Measurements from ENCODE around the gene FRMD5. TPM values are rescaled to one million over a fixed set of nuclear protein-coding genes. Genes with fewer than 3 reads are reported as not detected.

FRMD5 gene
- total RNA-seq, 1 experiment from 2014 or later, result 3.9 TPM

- H3K23ac ChIP-seq (ENCODE audit: insufficient read length, low read depth, low read length), result no peak overlapping the region
- WGBS (ENCODE audit: extremely low coverage, insufficient read length, low lambda C conversion rate), result no CpG with 5 or more reads among the region's 5 CpGs
- TF ChIP-seq, protein P1, sequence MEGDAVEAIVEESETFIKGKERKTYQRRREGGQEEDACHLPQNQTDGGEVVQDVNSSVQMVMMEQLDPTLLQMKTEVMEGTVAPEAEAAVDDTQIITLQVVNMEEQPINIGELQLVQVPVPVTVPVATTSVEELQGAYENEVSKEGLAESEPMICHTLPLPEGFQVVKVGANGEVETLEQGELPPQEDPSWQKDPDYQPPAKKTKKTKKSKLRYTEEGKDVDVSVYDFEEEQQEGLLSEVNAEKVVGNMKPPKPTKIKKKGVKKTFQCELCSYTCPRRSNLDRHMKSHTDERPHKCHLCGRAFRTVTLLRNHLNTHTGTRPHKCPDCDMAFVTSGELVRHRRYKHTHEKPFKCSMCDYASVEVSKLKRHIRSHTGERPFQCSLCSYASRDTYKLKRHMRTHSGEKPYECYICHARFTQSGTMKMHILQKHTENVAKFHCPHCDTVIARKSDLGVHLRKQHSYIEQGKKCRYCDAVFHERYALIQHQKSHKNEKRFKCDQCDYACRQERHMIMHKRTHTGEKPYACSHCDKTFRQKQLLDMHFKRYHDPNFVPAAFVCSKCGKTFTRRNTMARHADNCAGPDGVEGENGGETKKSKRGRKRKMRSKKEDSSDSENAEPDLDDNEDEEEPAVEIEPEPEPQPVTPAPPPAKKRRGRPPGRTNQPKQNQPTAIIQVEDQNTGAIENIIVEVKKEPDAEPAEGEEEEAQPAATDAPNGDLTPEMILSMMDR (conservative IDR thresholded peaks at IDR 0.05), result no peak
Observed at GRCh38 chr15:43887901-43888300, 307.2 kb downstream of the FRMD5 start.

More at GRCh38 chr15:43887901-43888300, 307.2 kb downstream of the FRMD5 start:
- no peak overlapping the region; a peak in 1 of 7 replicates for H3K27ac Mint-ChIP-seq
- Histone ChIP-seq H2BK15ac (ENCODE audit: low read depth, low read length) (no peak overlapping the region), H3K79me2 (ENCODE audit: insufficient read depth, low read length) (no peaks in the 10 kb centered on the region), H4K91ac (ENCODE audit: insufficient read length, low read depth, low read length) (no peak overlapping the region), H2BK20ac (ENCODE audit: low read depth, low read length, poor library complexity, severe bottlenecking) (no peak overlapping the region), H4K5ac (ENCODE audit: insufficient read length, low read depth, low read length) (no peak overlapping the region), H2AK5ac (ENCODE audit: insufficient read length, low read length) (no peak overlapping the region), H3K79me1 (ENCODE audit: insufficient read depth, low read depth, low read length, poor library complexity, severe bottlenecking) (no peaks in the 10 kb centered on the region), H2BK120ac (ENCODE audit: low read depth, low read length, poor library complexity, severe bottlenecking) (no peak overlapping the region), H2AFZ (ENCODE audit: low read length) (no peak overlapping the region), H3K9ac (ENCODE audit: extremely low read depth, insufficient read length, low read length) (no peak overlapping the region), H3K23me2 (ENCODE audit: insufficient read length, low read depth, low read length, poor library complexity, severe bottlenecking) (no peaks in the 10 kb centered on the region), H3K4ac (ENCODE audit: low read depth, low read length) (no peak overlapping the region), H3K14ac (ENCODE audit: insufficient read depth, low read length) (no peak overlapping the region), H3K9me3 (ENCODE audit: control insufficient read depth, low read depth, low read length) (no peaks in the 10 kb centered on the region), H4K8ac (replicated peaks; ENCODE audit: insufficient read length, low read depth, low read length) (no peak overlapping the region), H2BK5ac (ENCODE audit: insufficient read length, low read length) (no peak overlapping the region), H4K20me1 (ENCODE audit: control insufficient read depth, insufficient read depth, insufficient read length) (no peaks in the 10 kb centered on the region), H3K18ac (ENCODE audit: insufficient read length, low read depth, low read length) (no peak overlapping the region), H3K56ac (ENCODE audit: insufficient read length, low read depth, low read length) (no peak overlapping the region), H3K27me3 (ENCODE audit: insufficient read depth, low read length) (no peaks in the 10 kb centered on the region), H3K4me1 (ENCODE audit: insufficient read depth, low read length) (no peaks in the 10 kb centered on the region; the same call in 1 of the 2 replicates), H3K4me2 (ENCODE audit: insufficient read depth, insufficient read length, low read length) (no peak overlapping the region), H3K27ac (ENCODE audit: insufficient read length, low read depth, low read length) (no peak overlapping the region), H2BK12ac (ENCODE audit: insufficient read length, low read depth, low read length) (no peak overlapping the region), H3T11ph (ENCODE audit: low read length) (no peak overlapping the region)
- no peak overlapping the region for H3K4me3 Mint-ChIP-seq
- H3K36me3 Mint-ChIP-seq (ENCODE audit: insufficient read depth in 1 of 3, low read depth in 3 of 3), result peaks cover 8 to 20% (median 11%) of the 10 kb centered on the region in 3 experiments
- DNase-seq, result no peak
- peaks cover 3 to 7% of the 10 kb centered on the region in 2 experiments; a peak in 2 of 4 replicates for H3K4me1 Mint-ChIP-seq
- no peaks in the 10 kb centered on the region; the same call in 1 of the 2 replicates for H3K27me3 Mint-ChIP-seq (ENCODE audit: low read depth)
- no peaks in the 10 kb centered on the region for H3K9me3 Mint-ChIP-seq
